NCI-H1092 treated with DMSO at 0.1 percent for 48 hours (cell line): ENCODE data around the gene AKR7A3.
A peak's percentile ranks its signal among the peaks of the same experiment; 100 is the strongest.
"Not testable (repeated sequence)": the region's sequence is repeated elsewhere in the genome, so short reads cannot be mapped to it uniquely, and the experiment has no call there.

ENCODE experiments used
- DNase-seq: peaks from one replicate; lab custom pipeline; 2025; lab: John Stamatoyannopoulos, UW

AKR7A3 gene

GRCh38 chr1:19287436-19288185 lies 959 bp downstream of the AKR7A3 start:
- no peak for DNase-seq

DNA sequence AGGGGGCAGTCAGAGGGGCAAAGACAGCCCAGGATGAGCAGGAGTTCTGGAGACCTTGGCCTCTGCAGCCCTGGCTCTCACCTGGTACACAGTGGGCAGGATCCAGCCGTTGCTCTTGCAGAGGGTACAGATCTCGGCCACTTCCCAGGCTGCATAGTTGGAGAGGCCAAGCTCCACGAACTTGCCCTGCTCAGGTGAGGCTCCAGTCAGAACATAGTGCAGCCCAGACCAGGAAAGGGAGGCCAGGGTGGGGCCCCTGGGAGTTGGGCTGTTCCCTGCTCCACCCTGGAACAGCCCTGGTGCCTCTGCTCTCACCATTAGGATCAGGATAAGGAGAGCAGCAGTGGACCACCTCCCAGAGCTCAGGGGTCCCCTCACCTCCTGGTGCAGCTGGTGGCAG lies 2.8 kb downstream of the AKR7A3 start:
- DNase-seq = not testable (repeated sequence)

DNA sequence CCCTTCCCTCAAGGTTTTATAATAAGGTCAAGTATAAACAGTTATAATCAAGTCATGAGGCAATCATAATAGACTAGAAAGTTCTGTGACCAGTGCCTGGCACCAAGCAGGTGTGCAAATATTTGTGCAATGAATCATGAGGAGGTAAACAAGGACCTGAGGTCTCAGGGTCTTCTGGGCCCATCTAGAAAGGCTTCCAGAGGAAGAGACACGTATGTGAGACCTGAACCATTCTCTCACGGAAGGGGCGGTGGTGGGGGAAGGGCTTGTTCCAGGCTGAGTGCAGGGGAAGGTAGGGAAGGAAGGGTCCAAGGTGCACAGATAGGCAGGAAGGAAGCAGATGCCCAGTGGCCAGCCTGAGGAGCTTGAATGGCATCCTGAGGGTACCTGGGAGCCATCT lies 3.2 kb downstream of the AKR7A3 start:
- not testable (repeated sequence) for DNase-seq

GRCh38 chr1:19284881-19285280 lies 3.7 kb downstream of the AKR7A3 start:
- no peak for DNase-seq

DNA sequence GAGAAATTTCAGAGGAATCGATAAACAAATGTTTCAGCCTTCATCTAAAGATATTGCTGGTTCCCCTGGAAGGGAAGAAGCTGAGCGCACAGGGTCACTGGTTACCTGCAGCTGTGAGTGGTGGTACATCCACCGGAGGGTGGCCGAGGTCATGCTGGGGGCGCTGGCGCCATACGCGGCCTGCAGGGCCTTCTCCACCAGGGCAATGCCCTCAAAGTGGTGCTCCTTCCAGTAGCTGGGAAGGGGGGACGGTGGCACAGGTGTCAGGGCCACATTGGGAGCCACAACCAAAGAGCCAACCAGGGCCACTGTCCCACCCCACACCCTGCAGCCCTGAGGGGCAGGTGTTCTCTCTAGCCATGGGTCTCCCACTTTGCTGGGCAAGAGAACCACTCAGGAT lies 4.7 kb downstream of the AKR7A3 start:
- DNase-seq = no peak

DNA sequence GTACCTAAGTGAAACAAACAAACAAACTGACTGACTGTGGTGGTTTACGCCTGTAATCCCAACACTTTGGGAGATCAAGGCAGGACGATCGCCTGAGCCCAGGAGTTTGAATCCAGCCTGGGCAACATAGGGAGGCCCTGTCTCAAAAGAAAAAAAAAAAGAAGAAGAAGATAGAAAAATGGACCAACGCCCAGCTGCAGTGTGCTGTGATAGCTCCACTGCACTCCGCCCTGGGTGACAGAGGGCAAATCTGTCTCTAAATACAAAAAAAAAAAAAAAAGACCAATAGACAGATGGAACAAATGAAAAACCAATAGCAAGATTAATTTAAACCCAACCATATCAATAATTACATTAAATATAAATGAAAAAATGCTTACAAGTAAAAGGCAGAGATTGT lies 13.9 kb downstream of the AKR7A3 start:
- DNase-seq = no peak

- not testable (repeated sequence) for DNase-seq
Observed at GRCh38 chr1:19273844-19274531, 14.6 kb downstream of the AKR7A3 start.

DNA sequence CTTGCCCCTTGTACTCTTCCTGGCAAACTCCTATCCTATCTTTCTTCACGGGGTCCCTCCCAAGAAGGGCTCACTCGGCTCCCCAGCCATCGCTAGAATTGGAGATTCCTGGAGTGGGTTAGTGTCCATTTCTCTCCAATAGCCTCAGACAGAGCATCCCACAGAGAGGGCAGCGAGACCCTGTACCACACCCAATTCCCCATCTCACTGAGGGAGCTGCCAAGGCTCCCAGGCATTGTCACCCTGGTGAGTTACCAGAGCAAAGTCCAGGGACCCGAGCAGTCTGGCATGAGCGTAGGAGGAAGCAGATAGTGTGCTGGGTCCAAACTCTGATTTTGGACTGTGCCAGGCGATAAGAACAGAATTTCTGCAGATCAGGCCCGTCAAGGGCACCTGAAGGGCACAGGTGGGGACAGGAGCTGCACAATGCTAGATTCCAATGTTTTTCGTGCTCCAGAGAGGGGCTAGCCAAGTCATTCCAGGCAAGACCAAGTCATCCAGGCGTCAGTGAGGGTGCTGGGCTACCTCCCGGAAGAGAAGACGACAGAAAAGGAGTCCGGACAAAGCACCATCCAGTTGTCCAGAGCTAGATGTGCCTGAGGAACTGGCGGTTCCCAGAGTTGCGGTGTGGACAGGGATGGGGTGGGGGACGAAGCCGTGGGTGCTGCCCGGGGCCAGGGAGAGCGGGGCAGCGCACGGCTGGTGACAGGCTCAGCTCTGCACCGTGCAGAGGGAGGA lies 15.3 kb downstream of the AKR7A3 start:
- no peak for DNase-seq

GRCh38 chr1:19272064-19272463 lies 16.5 kb downstream of the AKR7A3 start:
- DNase-seq = no peak

- DNase-seq = not testable (repeated sequence)
Observed at GRCh38 chr1:19270343-19270730, 18.2 kb downstream of the AKR7A3 start.

DNA sequence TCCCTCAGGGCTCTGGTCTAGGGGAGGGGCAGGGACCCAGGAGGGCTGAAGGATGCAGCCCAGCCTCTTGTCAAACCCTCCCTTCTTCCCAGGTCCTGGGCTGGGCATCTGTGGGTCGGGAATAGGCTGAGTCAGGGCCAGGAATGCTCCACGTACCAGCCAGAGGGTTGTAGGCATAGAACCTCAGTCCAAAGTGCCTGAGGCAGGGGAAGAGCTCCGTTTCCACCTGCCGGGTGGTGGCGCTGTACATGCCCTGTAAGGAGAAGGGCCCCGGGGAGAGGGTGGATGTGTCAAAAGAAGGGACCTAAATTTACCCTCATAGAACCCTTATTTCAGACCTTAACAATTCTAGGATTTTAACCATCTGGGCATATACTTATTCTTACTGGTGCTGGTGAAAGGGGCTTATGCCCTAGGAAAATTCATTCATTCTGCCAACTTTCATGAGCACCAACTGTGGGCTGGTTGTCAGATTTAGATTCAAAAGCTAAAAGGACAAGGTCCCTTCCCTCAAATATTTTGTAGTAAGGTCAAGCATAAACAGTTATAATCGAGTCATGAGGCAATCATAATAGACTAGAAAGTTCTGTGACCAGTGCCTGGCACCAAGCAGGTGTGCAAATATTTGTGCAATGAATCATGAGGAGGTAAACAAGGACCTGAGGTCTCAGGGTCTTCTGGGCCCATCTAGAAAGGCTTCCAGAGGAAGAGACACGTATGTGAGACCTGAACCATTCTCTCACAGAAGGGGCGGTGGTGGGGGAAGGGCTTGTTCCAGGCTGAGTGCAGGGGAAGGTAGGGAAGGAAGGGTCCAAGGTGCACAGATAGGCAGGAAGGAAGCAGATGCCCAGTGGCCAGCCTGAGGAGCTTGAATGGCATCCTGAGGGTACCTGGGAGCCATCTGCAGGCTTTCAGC lies 18.9 kb downstream of the AKR7A3 start:
- DNase-seq = not testable (repeated sequence)

DNA sequence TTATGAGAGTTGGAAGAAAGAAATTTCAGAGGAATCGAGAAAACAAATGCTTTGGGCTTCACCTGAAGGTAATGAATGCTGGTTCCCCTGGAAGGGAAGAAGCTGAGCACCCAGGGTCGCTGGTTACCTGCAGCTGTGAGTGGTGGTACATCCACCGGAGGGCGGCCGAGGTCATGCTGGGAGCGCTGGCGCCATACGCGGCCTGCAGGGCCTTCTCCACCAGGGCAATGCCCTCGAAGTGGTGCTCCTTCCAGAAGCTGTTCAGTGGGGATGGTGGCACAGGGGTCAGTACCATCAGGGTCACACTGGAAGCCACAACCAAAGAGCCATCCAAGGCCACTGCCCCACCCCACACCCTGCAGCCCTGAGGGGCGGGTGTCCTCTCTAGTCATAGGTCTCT lies 20.1 kb downstream of the AKR7A3 start:
- no peak for DNase-seq

GRCh38 chr1:19262744-19263143 lies 25.8 kb downstream of the AKR7A3 start:
- no peak for DNase-seq

DNA sequence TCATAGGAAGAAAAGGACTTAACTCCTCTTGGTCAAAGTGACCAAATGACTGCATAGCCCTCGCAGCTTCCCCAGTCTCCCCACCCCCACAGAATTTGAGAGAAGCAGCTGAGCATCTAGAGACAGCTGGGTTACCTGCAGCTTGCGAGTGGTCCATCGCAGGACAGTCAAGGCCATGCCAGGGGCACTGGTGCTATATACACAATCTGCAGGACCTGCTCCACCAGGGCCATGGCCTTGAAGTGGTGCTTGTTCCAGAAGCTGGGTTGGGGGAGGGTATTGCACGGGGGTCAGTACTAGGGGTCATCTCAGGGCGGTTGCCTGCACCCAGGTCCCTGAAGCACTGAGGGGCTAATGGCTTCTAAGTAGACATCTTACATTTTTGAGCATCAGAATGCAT lies 26.5 kb downstream of the AKR7A3 start:
- DNase-seq = no peak

DNA sequence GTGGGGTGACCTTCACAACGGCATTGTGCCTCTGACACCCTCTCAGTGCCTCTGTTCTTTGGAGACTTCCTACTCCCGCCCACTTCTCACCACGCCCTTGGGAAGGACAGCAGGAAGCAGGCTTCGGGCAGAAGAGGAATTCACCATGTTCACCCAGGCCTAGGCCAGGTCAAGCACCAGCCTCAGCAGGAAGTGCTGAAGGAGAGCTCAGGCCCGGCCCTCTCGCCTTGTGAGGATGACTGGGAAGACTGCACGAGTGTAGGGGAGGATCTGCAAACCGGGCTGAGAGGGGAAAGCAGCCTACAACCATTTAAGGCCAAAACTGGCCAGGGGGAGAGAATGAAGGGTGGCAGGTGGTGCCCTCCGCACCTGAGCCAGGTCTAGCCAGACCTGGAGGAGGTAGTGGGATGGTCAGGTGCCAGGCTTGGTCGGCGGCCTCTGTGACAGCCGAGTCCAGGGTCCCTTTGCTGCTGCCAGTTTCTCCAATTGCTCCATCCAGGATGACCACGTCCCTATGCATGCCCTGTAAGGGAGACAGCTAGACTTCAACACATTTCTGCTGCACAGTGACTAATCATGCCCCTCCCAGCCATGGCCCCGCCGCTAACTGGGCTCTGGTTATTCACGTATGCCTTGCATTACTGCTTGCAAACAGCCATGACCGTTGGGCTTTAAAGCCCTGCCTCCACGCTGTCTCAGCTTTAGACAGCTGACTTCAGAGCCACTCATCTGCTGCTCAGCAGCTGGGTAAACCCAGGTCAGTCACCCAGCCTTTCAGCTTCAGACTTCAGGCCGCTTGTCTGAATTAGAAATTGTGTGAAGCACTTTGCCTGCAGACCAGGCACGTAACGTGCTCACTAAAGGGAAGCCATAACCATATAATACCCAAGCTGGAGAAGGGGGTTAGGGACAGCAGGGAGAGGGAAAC lies 28.1 kb downstream of the AKR7A3 start:
- peak; percentile 41 for DNase-seq

GRCh38 chr1:19258353-19258752 lies 30.2 kb downstream of the AKR7A3 start:
- DNase-seq = no peak

GRCh38 chr1:19257178-19257914 lies 31.2 kb downstream of the AKR7A3 start:
- DNase-seq = no peak

- not testable (repeated sequence) for DNase-seq
Observed at GRCh38 chr1:19256301-19256700, 32.3 kb downstream of the AKR7A3 start.

DNA sequence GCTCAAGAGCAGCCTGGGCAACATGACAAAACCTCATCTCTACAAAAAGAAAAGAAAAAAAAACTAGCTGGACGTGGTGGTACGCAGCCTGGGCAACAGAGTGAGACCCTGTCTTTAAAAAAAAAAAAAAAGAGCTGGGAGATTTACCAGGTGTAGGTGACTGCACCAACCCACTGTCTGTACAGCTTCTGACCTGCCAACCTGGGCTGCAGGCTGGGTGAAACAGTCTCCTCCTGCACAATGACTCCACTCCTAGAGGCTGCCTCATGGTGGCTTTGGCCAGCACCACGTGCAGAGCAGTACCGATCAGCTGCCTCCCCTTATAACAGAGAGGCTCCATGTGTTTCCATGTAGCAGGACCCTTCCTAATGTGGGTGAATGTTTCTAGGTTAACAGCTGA lies 33.3 kb downstream of the AKR7A3 start:
- DNase-seq = no peak

GRCh38 chr1:19254416-19254815 lies 34.2 kb downstream of the AKR7A3 start:
- DNase-seq = no peak
